Kidney glomerular epithelial cell (primary cell): ENCODE results near the gene MROH8.
"Not testable (repeated sequence)": the region's sequence is repeated elsewhere in the genome, so short reads cannot be mapped to it uniquely, and the experiment has no call there.

Source experiments
- DNase-seq: peaks from one replicate; lab custom pipeline; 2025; lab: John Stamatoyannopoulos, UW

MROH8 gene

GRCh38 chr20:37090407-37090806, 88.9 kb downstream of the MROH8 start:
- DNase-seq, result no peak

DNA sequence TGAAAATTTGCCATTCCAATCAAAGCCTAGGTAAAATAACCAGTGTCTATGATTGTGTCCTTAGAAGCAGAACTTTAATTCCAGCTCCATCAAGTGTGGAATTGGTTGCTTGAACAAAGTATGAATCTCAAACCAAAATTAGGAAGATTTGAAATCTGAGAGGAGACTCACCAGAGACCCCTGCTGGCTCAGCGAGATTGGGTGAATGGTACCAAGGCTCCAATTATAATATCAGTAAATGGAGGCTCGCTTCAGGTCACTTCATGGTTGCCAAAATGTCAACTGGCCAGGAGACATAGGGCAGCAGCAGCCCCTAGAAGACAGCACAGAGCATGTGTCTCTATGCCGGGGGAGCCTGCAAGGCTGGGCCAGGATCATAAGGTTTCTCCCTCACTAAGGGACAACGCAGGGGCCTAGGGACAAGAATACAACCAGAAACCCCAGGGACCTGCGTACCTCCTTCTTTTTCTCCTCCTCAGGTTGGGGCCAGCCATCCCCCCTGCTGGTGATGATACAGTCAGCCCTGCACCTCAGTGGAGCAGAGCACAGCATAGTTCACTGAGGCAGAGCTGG, 97.5 kb downstream of the MROH8 start:
- DNase-seq, result no peak

GRCh38 chr20:37077009-37077408, 102.3 kb downstream of the MROH8 start:
- no peak for DNase-seq

- DNase-seq, result no peak
Measured at GRCh38 chr20:37075932-37076685, 103.2 kb downstream of the MROH8 start.

- DNase-seq, result no peak
Measured at GRCh38 chr20:37072293-37073196, 106.8 kb downstream of the MROH8 start.

DNA sequence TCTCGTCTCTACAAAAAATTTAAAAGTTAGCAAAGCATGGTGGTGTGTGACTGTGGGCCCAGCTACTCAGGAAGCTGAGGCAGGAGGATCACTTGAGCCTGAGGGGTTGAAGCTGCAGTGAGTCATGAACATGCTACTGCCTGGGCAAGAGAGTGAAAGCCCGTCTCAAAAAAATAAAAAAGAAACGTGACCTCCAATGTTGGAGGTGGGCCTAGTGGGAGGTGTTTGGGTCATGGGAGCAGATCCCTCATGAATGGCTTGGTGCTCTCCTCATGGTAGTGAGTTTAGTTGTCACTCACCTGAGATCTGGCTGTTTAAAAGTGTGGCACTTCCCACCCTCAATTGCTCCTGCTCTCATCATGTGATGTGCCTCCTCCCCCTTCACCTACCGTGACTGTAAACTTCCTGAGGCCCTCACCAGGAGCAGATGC, 107.9 kb downstream of the MROH8 start:
- DNase-seq, result no peak

DNA sequence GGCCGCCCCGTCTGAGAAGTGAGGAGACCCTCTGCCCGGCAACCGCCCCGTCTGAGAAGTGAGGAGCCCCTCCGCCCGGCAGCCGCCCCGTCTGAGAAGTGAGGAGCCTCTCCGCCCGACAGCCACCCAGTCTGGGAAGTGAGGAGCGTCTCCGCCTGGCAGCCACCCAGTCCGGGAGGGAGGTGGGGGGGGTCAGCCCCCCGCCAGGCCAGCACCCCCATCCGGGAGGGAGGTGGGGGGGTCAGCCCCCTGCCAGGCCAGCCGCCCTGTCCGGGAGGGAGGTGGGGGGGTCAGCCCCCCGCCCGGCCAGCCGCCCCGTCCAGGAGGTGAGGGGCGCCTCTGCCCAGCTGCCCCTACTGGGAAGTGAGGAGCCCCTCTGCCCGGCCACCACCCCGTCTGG, 109.8 kb downstream of the MROH8 start:
- DNase-seq, result not testable (repeated sequence)

- no peak for DNase-seq
Measured at GRCh38 chr20:37066168-37066567, 113.2 kb downstream of the MROH8 start.

DNA sequence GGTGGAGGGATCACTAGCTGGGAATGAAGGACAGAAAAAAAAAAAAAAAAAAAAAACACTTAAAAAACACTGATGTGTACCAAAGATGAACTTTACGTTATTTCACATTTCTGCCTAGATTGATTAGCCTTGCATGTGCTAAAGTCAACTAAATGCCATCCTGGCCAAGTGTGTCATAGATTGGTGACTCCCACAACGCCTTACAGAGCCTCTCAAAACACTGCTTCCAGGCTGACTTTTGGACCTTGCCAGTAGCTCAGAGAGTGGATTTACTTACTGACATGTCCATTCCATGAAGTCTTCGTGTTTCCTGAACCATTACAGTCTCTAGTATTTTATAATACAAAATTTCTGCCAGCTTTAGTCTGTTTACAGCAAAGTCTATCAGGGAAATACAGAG, 124.1 kb downstream of the MROH8 start:
- no peak for DNase-seq

DNA sequence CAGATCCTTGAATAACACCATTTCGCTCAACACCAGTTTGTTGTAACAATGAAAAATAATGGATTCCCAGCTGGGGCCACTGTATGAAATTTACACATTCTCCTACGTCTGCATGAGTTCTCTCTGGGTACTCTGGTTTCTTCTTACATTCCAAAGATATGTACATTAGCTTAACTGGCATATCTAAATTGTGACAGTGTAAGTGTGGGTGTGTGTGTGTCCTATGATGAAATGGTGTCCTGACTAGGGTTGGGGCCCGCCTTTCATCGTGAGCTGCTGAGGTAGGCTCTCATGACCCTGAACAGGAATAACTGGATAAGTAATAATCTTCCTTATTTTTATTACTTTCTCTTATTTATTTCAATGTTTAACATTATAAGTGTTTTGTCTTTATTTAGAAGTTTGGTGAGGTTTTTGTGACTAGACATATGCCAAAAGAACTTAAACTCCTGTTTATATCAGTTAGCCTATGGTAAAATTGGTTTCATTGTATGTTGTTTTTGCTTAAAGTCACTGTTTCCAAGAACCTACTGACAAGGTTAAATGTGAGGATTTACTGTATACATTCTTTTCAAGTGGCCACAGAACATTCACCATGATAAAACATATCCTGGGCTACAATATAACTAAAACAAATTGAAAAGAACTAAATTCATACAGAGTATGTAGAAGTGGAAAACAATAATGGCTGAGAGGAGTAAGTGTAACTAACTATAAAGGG, 126.0 kb downstream of the MROH8 start:
- no peak for DNase-seq
